BJ (cell line): ENCODE data around the gene CCDC50. TPM values are rescaled to one million over a fixed set of nuclear protein-coding genes. Genes with fewer than 3 reads are reported as not detected.

ENCODE experiments used
- CTCF ChIA-PET: fragments of 350-600 bp; formaldehyde crosslinking; extraction: SDS; loops from one replicate; lab custom pipeline; 2021; ENCODE audit warnings: antibody characterized with exemption, inconsistent platforms; lab: Yijun Ruan, JAX
- POLR2A ChIA-PET: fragments of 300-600 bp; sonication (Branson Sonifier 250); formaldehyde crosslinking; extraction: SDS; loops from one replicate; lab custom pipeline; 2021; ENCODE audit warnings: antibody characterized with exemption; lab: Charles Lee
- DNase-seq: peaks from one replicate; pipeline ENCODE4 v3.0.0-alpha.2; 2011; ENCODE audit warnings: low read depth
- H3K27me3 ChIP-seq: 2 replicates; pipeline ENCODE4 v1.6.0; 2011; ENCODE audit warnings: low read length; ENCODE audit not compliant: control insufficient read depth, insufficient read depth
- H3K36me3 ChIP-seq: 2 replicates; pipeline ENCODE4 v1.5.1; 2011; ENCODE audit warnings: low read length; ENCODE audit not compliant: control insufficient read depth, insufficient read depth
- H3K4me3 ChIP-seq: 2 replicates; pipeline ENCODE4 v1.5.1; 2011; ENCODE audit warnings: low read depth, mild to moderate bottlenecking, control low read depth, low read length
- polyA plus RNA-seq: library from polyadenylated mRNA; depleted of rRNA; stranded (reverse); fragments of >200 nt; gene quantifications from 2 replicates; pipeline ENCODE4 v1.2.3, GENCODE V29; 2011
- TF ChIP-seq, protein P1 (sequence below): IDR thresholded peaks from 2 replicates; pipeline ENCODE4 v1.5.1; 2011; ENCODE audit warnings: low read depth, mild to moderate bottlenecking, control low read depth, inconsistent platforms, low read length, moderate library complexity; ENCODE audit not compliant: insufficient read depth

CCDC50 gene
- polyA plus RNA-seq, 1 experiment: 43.9 TPM

DNA sequence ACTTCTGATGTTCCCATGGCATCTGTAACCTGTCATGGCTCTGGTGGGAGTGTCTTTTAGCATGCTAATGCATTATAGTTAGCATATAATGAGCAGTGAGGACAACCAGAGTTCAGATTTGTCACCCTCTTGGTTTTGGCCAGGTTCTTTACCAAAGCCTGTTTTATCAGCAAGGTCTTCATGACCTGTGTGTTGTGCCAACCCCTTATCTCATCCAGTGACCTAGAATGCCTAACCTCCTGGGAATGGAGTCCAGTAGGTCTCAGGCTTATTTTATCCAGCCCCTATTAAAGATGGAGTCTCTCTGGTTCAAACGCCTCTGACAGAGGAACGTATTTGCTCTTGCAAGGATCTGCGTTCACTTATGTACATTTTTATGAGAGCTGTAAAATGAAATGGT is 61.4 kb downstream of the CCDC50 start:
- ChIA-PET CTCF (no interaction called here), POLR2A (no interaction called here)
- Histone ChIP-seq H3K27me3 (no peaks in the 10 kb centered on the region), H3K4me3 (no peak overlapping the region), H3K36me3 (0 out of 2 replicates have a peak, but pooled peaks cover 1% of the 10 kb centered on the region)
- TF ChIP-seq, protein P1, sequence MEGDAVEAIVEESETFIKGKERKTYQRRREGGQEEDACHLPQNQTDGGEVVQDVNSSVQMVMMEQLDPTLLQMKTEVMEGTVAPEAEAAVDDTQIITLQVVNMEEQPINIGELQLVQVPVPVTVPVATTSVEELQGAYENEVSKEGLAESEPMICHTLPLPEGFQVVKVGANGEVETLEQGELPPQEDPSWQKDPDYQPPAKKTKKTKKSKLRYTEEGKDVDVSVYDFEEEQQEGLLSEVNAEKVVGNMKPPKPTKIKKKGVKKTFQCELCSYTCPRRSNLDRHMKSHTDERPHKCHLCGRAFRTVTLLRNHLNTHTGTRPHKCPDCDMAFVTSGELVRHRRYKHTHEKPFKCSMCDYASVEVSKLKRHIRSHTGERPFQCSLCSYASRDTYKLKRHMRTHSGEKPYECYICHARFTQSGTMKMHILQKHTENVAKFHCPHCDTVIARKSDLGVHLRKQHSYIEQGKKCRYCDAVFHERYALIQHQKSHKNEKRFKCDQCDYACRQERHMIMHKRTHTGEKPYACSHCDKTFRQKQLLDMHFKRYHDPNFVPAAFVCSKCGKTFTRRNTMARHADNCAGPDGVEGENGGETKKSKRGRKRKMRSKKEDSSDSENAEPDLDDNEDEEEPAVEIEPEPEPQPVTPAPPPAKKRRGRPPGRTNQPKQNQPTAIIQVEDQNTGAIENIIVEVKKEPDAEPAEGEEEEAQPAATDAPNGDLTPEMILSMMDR: no peak
- no peak for DNase-seq

DNA sequence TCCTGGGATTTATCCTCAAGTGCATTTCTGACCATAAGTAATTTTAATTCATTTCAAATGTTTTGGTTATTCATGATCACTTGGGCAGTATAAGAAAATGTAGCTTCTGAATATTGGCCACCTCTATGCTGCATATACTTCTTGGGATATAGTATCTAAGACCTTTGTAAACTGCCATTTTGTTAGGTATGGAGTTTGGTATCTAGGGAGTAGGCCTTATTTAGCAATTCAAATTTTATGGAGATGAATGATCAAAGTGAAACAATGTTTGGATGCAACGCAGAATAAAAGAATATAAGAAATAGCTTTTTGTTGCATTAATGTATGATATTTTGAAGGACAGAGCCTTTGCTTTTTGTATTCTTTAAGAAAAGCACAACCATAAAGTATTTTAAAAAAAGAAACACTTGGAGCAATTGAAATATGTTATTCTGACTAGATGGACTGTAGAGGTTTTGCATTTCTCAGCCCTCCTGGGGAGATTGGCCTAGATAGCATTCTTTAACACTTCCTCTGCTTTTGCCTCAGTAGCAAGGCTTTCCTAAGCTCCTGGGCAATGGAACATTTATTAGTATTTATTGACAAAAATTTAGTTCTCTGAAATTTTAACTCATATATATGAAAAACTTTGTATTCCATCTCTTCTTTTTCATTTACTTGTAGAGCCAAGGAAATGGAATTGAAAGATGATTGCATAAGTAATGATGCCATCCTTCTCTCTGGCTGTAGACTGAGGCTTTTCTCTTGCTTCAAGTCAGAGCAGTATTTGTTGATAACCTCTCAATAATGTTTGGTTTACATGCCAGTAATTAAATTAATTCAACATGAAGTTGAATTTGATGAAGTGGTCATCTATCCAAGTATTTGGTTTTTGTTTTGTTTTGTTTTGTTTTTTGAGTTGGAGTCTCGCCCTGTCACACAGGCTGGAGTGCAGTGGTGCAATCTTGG is 62.9 kb downstream of the CCDC50 start:
- Histone ChIP-seq H3K4me3 (no peak overlapping the region), H3K27me3 (no peaks in the 10 kb centered on the region), H3K36me3 (peaks cover 3% of the 10 kb centered on the region; the same call in 1 of the 2 replicates)
- POLR2A ChIA-PET: no interaction called here
- CTCF ChIA-PET: interaction anchor here (1.3 to 1.4 kb wide), 2 partner anchors 20 to 260 kb away, joined by 3 read pairs; no protein-coding TSS in a partner anchor
- TF ChIP-seq, protein P1: no peak
- DNase-seq: no peak

DNA sequence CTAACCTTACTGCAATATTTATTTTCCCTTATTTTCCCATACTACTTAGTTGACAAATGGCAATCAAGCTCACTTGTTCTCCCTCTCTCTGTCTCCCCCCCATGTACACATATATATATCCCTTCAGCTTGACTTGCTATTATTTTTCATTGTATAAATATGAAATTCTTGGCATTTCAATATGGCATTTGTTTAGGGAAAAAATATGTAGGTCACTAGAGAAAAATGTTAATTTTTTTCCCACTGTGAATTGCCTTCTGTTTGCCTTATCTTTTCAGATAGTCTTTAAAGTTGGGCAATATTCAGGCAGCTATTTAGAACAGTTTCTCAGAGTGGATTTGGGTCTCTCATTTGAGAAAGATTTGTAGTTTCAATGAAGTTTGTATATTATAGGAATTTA is 64.0 kb downstream of the CCDC50 start:
- ChIA-PET POLR2A (no interaction called here), CTCF (interaction anchor here (1.0 to 1.4 kb wide), 3 partner anchors 21 to 261 kb away, joined by 3 read pairs; no protein-coding TSS in a partner anchor)
- no peak overlapping the region for H3K4me3 ChIP-seq
- no peaks in the 10 kb centered on the region for H3K27me3 ChIP-seq
- no peak for DNase-seq
- TF ChIP-seq, protein P1: no peak
- peaks cover 3% of the 10 kb centered on the region; the same call in 1 of the 2 replicates for H3K36me3 ChIP-seq

DNA sequence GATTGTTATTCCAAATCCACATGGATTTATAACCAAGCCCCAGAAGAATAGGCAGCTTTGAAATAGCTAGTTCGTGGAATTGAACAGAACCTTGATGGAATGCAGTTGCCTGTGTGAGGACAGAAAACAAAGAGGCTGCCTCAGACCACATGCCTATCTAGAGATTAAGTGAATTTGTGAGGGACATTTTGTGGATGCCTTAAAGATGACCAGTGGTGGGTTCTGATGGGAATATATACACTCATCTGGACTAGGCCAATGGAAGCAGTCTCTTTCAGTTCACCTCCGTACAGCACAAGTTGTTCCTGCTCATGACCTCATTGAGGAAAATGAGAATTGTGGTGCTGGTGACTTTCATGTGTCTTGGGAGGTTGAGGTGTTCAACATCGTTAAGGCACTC is 68.6 kb downstream of the CCDC50 start:
- ChIA-PET CTCF (interaction anchor here (1.0 kb wide), 1 partner anchor 15 kb away, joined by 4 read pairs; no protein-coding TSS in a partner anchor), POLR2A (no interaction called here)
- Histone ChIP-seq H3K4me3 (no peak overlapping the region), H3K27me3 (no peaks in the 10 kb centered on the region), H3K36me3 (peaks cover 2% of the 10 kb centered on the region; the same call in 1 of the 2 replicates)
- DNase-seq: no peak
- TF ChIP-seq, protein P1: no peak

DNA sequence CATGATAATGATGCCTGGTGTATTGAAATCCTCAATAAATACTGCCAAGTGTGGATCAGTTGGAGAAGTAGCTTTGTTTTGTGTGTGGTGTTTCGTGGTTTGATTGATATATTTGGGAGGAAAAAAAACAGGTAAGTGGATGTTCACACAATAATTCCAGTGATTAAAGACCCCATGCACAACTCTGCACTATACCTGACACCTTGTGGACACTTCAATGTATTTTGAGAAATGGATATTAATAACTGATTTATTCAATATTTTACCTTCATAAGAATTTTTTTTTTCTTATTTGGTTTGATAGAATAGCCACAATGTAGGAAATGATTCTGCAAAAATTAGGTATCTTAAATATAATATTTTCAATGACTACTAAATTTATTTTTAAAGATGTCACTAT is 69.4 kb downstream of the CCDC50 start:
- Histone ChIP-seq H3K27me3 (no peaks in the 10 kb centered on the region), H3K4me3 (no peak overlapping the region), H3K36me3 (peaks cover 2% of the 10 kb centered on the region; the same call in 1 of the 2 replicates)
- no peak for DNase-seq
- ChIA-PET POLR2A (no interaction called here), CTCF (interaction anchor here (1.0 kb wide), 1 partner anchor 14 kb away, joined by 4 read pairs; no protein-coding TSS in a partner anchor)
- TF ChIP-seq, protein P1: no peak
